Keratinocyte (primary cell): Measurements from ENCODE around the gene LAMA3.
A peak's percentile ranks its signal among the peaks of the same experiment; 100 is the strongest.

Experiments
- EZH2 ChIP-seq: IDR thresholded peaks from one replicate; pipeline ENCODE4 v1.6.1; 2012; ENCODE audit warnings: inconsistent platforms, mild to moderate bottlenecking, low read length, moderate library complexity
- TF ChIP-seq, protein P1 (sequence below), 3 experiments: IDR thresholded peaks in 1 of 3; conservative IDR thresholded peaks in 1 of 3; optimal IDR thresholded peaks in 1 of 3; 2 replicates in 2 of 3; 3 replicates in 1 of 3; pipeline versions ENCODE3 to v1.5.1; 2011; ENCODE audit warnings: low read length in 3 of 3, mild to moderate bottlenecking in 3 of 3, moderate library complexity in 2 of 3, control low read depth in 1 of 3, inconsistent platforms in 1 of 3; ENCODE audit not compliant: insufficient read depth in 2 of 3; ENCODE audit errors: extremely low read depth in 1 of 3

DNA sequence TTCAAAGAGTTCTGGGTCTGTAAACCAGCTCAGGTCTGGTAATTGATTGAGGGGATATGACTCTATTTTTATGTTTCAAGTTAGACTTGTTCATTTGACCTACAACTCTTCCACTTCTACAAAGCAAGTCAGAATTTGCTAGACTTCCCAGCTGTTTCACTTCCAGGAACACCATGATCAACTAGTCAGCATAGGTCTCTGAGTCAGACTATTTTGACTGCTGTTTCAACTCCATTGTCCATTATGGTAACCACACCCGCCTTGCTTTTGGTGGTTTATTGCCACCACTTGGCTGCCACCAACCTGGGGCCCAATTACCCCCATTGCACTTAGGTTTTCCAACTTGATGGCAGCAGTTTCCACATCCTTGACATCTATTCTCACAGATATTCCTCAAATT is 116.6 kb downstream of the LAMA3 start:
- TF ChIP-seq, protein P1, sequence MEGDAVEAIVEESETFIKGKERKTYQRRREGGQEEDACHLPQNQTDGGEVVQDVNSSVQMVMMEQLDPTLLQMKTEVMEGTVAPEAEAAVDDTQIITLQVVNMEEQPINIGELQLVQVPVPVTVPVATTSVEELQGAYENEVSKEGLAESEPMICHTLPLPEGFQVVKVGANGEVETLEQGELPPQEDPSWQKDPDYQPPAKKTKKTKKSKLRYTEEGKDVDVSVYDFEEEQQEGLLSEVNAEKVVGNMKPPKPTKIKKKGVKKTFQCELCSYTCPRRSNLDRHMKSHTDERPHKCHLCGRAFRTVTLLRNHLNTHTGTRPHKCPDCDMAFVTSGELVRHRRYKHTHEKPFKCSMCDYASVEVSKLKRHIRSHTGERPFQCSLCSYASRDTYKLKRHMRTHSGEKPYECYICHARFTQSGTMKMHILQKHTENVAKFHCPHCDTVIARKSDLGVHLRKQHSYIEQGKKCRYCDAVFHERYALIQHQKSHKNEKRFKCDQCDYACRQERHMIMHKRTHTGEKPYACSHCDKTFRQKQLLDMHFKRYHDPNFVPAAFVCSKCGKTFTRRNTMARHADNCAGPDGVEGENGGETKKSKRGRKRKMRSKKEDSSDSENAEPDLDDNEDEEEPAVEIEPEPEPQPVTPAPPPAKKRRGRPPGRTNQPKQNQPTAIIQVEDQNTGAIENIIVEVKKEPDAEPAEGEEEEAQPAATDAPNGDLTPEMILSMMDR (optimal IDR thresholded peaks at IDR 0.05 in 1 of 3, IDR thresholded peaks at IDR 0.05 in 1 of 3, conservative IDR thresholded peaks at IDR 0.05 in 1 of 3; ENCODE audit: extremely low read depth in 1 of 3, insufficient read depth in 2 of 3, low read length in 3 of 3): peak in 1 of 3 experiments; percentile 11
- no peak for TF ChIP-seq EZH2
